ENCODE data around the gene MAP2K4. TPM values are rescaled to one million over a fixed set of nuclear protein-coding genes. Genes with fewer than 3 reads are reported as not detected.

Gene MAP2K4
- total and polyA plus RNA-seq, 2 of the 13 experiments (the other 11 are each of a cell fraction or from before 2014, with no cell fraction given), result 21.5 to 35.6 TPM

GRCh38 chr17:12085076-12085949 is 64.6 kb downstream of the MAP2K4 start (continued):
- no peak for TF ChIP-seq ZBED4 (CRISPR knock-in tag; IDR thresholded peaks at IDR 0.05; ENCODE audit: borderline replicate concordance)
- TF ChIP-seq HNF4A (CRISPR knock-in tag; IDR thresholded peaks at IDR 0.05), result peak; percentile 43; the same call in 1 of the 2 replicates
- TF ChIP-seq, protein P1, sequence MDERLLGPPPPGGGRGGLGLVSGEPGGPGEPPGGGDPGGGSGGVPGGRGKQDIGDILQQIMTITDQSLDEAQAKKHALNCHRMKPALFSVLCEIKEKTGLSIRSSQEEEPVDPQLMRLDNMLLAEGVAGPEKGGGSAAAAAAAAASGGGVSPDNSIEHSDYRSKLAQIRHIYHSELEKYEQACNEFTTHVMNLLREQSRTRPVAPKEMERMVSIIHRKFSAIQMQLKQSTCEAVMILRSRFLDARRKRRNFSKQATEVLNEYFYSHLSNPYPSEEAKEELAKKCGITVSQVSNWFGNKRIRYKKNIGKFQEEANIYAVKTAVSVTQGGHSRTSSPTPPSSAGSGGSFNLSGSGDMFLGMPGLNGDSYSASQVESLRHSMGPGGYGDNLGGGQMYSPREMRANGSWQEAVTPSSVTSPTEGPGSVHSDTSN (CRISPR knock-in tag; IDR thresholded peaks at IDR 0.05), result no peak
- TF ChIP-seq ZNF616 (CRISPR knock-in tag; IDR thresholded peaks at IDR 0.05; ENCODE audit: low read depth), result no peak
- TF ChIP-seq ZSCAN22 (CRISPR knock-in tag; IDR thresholded peaks at IDR 0.05), result no peak
- TF ChIP-seq IRF9 (CRISPR knock-in tag; IDR thresholded peaks at IDR 0.05; ENCODE audit: borderline replicate concordance), result no peak
- TF ChIP-seq, protein P2, sequence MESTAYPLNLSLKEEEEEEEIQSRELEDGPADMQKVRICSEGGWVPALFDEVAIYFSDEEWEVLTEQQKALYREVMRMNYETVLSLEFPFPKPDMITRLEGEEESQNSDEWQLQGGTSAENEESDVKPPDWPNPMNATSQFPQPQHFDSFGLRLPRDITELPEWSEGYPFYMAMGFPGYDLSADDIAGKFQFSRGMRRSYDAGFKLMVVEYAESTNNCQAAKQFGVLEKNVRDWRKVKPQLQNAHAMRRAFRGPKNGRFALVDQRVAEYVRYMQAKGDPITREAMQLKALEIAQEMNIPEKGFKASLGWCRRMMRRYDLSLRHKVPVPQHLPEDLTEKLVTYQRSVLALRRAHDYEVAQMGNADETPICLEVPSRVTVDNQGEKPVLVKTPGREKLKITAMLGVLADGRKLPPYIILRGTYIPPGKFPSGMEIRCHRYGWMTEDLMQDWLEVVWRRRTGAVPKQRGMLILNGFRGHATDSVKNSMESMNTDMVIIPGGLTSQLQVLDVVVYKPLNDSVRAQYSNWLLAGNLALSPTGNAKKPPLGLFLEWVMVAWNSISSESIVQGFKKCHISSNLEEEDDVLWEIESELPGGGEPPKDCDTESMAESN (CRISPR knock-in tag; conservative IDR thresholded peaks at IDR 0.05), result no peak
- no peak for TF ChIP-seq MAFK (conservative IDR thresholded peaks at IDR 0.05 in 1 of 2, IDR thresholded peaks at IDR 0.05 in 1 of 2; ENCODE audit: low read length in 2 of 2)
- no peak for TF ChIP-seq RCOR2 (CRISPR knock-in tag; IDR thresholded peaks at IDR 0.05)
- TF ChIP-seq ZNF414 (CRISPR knock-in tag; IDR thresholded peaks at IDR 0.05), result no peak
- TF ChIP-seq ZNF652 (CRISPR knock-in tag; IDR thresholded peaks at IDR 0.05; ENCODE audit: borderline replicate concordance, low read depth), result peak; percentile 62
- peak; percentile 42 for TF ChIP-seq NR2F6 (IDR thresholded peaks at IDR 0.05)
- peak; percentile 71 for TF ChIP-seq NR2F6 (CRISPR knock-in tag; IDR thresholded peaks at IDR 0.05)
- peak; percentile 58; the same call in 1 of the 2 replicates for TF ChIP-seq RXRB (CRISPR knock-in tag; IDR thresholded peaks at IDR 0.05; ENCODE audit: borderline replicate concordance)
- no peak for TF ChIP-seq MBNL3 (CRISPR knock-in tag; conservative IDR thresholded peaks at IDR 0.05)
- TF ChIP-seq, protein P3, sequence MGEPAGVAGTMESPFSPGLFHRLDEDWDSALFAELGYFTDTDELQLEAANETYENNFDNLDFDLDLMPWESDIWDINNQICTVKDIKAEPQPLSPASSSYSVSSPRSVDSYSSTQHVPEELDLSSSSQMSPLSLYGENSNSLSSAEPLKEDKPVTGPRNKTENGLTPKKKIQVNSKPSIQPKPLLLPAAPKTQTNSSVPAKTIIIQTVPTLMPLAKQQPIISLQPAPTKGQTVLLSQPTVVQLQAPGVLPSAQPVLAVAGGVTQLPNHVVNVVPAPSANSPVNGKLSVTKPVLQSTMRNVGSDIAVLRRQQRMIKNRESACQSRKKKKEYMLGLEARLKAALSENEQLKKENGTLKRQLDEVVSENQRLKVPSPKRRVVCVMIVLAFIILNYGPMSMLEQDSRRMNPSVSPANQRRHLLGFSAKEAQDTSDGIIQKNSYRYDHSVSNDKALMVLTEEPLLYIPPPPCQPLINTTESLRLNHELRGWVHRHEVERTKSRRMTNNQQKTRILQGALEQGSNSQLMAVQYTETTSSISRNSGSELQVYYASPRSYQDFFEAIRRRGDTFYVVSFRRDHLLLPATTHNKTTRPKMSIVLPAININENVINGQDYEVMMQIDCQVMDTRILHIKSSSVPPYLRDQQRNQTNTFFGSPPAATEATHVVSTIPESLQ (CRISPR knock-in tag; conservative IDR thresholded peaks at IDR 0.05), result no peak
